ENCODE measurements around the gene TERB1.
A peak's percentile ranks its signal among the peaks of the same experiment; 100 is the strongest.
"Not testable (repeated sequence)": the region's sequence is repeated elsewhere in the genome, so short reads cannot be mapped to it uniquely, and the experiment has no call there.

TERB1 gene

DNA sequence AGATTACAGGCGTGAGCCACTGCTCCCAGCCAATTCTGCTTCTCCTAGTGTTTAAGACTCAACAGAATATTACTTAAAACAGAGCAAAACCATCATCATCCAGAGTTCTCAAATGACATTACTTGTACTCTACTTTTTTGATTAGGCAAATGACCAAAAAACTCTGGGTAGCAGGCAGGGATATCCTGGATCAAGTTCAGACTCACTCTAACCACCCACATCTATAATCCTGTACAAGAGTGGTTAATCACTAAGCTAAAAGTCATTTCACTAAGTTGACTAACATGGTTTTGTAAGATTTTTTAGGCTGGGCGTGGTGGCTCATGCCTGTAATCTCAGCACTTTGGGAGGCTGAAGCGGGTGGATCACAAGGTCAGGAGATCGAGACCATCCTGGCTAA, 22.6 kb upstream of the TERB1 start:
- no peak for DNase-seq (ENCODE audit: extremely low read depth in 1 of 2, low read depth in 1 of 2)

DNA sequence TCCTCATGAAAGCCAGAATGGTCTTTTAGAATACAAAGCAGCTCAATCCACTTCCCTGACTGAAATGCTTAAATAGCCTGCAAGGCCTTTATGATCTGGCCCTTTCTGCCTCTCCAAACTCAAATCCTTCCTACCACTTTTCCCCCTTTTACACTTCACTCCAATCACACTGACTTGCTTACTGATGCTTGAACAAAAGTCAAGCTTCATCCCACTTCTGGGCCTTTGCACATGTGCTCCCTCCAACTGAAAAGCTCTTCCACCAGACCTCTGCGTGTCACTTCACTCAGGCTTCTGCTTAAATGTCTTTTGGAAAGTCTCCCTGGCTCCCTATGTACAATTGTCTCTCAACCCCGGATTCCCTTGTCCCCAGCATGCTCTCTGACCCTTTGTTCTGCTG, 13.3 kb upstream of the TERB1 start:
- no peak for DNase-seq (ENCODE audit: extremely low read depth in 1 of 2, low read depth in 1 of 2)

DNA sequence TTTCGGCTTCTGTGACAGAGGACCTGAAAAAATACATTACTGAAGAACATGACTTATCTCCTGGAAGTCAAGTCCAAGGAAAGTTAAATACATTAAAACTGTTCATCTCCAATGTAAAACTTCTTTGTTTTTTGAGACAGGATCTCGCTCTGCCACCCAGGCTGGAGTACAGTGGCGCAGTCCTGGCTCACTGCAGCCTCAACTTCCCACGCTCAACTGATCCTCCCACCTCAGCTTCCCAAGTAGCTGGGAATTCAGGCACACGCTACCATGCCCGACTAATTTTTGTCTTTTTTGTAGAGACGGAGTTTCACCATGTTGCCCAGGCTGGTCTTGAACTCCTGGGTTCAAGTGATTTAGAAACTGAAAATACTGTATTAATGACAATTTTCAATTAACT, 9.7 kb upstream of the TERB1 start:
- no peak for DNase-seq (ENCODE audit: extremely low read depth in 1 of 2, low read depth in 1 of 2)

DNA sequence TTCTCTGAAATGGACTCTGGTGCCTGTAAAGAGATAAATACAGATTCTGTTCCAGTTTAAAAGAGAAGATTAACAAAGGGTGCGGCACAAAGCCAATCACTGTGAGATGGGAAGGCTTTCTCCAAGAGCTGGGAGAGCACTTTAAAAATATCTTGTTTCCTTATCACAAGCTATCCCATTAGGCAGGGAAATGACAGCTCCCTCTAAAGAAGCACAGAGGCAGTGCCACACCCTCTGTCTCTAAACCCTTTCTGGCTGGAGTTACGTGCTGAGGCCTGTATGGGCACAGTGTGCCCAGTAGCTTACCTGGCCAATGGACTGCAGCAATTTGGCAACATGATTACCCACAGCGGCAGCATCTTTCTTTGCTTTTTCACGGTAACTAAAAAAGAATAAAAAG, 9.0 kb upstream of the TERB1 start:
- DNase-seq (ENCODE audit: extremely low read depth in 1 of 2, low read depth in 1 of 2): no peak

DNA sequence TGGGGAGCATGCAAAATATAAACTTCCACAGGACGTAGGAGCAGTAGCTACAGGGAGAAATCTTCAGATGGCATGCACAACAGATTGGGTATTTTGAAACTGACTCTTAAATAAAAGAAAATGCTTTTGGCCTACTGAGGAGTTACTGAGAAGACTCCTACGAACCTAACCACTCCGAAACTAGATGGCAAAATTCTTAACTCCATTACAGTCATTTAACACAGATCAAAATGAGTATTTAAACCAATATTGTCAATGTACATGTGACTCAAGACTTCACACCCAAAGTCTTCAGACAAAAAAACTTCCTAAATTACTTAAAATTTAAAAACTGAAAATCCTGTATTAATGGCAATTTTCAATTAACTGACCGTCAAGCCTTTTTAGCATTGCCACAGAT, 8.4 kb upstream of the TERB1 start:
- DNase-seq (ENCODE audit: extremely low read depth in 1 of 2, low read depth in 1 of 2): no peak

DNA sequence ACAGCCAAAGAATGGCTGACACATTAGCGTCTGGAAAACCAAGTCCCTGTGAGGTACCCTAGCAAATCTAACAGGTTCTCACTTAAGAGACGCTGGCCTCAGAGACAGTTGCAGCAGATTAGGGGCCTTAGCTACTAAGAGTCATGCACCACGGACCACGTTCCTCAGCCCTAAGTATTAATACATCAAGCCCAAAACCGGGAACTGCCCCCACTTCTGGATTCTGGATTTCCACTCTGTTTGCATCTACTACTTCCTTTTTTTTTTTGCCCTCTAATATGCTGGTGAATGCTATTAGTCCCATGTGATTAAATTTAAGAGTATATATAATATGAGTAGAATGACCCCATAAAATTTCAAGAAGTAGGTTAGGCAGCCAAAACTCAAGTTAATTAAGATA, 775 bp upstream of the TERB1 start:
- no peak for DNase-seq (ENCODE audit: extremely low read depth in 1 of 2, low read depth in 1 of 2)

DNA sequence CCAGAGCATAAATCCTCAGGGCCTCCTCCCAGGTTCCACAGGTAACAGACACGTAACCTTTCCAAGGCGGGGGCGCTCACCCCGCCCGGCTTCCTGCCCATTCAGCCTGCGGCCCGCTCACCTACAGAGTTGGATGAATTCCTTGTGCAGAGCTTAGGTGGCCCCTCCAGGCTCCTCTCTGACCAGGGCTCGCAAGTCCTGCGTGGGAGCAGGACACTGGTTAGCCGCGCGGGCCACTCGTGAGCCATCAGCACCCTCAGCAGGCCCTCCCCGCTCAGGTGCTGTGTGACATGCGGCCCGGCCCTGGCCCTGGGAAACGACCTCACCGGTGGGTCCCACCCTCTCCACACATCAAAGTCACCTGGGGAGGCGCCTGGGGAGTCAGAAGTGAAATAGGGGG, 528 bp downstream of the TERB1 start:
- no peak for DNase-seq (ENCODE audit: extremely low read depth in 1 of 2, low read depth in 1 of 2)

DNA sequence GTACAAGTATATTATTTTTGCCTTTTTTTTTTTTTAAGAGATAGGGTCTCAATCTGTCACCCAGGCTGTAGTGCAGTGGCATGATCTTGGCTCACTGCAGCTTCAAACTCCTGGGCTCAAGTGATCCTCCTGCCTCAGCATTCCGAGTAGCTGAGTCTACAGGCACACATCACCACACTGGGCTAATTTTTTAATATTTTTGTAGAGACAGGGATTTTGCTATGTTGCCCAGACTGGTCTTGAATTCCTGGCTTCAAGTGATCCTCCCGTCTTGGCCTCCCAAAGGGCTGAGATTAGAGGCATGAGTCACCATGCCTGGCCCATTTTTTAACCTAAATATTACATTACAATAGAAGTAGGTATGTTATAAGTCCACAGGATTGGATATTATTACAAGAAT, 3.2 kb downstream of the TERB1 start:
- no peak for DNase-seq (ENCODE audit: extremely low read depth in 1 of 2, low read depth in 1 of 2)

DNA sequence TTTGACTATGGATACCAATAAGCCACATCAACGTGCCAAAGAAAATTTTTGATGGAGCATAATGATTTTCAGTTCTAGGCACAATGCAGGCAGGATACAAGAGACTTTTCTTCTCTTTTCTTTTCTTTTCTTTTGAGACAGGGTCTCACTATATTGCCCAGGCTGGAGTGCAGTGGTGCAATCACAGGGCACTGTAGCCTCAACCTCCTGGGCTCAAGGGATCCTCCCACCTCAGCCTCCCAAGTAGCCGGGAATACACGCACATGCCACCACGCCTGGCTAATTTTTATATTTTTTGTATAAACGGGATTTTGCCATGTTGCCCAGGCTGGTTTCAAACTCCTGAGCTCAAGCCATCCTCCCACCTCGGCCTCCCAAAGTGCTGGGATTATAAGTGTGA, 7.4 kb downstream of the TERB1 start:
- DNase-seq (ENCODE audit: extremely low read depth in 1 of 2, low read depth in 1 of 2): not testable (repeated sequence)

DNA sequence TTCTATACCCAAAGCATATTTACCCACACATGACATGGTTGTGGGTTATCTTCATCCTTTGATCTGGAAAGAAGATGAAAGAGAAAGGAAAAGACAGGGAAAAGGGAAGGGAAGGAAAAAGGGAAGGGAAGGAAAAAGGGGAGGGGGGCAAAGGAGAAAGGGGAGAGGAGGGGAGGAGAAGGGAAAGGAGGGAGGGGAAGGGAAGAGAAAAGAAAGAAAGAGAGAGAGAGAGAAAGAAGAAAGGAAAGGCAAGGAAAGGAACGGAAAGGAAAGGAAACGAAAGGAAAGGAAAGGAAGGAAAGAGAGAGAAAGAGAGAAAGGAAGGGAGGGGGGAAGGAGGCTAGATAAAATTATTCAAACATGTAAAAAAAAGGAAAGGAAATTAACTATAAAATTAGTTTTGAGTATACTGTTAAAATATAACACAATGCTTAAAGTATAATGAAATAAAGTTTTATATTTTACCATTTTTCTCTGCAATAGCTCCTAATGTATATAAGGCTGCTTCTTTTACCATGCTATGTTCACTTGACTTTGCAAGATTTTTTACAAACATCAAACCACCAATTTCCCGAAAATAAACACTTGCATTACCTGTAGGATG, 11.2 kb downstream of the TERB1 start:
- no peak for DNase-seq (ENCODE audit: extremely low read depth in 1 of 2, low read depth in 1 of 2)

DNA sequence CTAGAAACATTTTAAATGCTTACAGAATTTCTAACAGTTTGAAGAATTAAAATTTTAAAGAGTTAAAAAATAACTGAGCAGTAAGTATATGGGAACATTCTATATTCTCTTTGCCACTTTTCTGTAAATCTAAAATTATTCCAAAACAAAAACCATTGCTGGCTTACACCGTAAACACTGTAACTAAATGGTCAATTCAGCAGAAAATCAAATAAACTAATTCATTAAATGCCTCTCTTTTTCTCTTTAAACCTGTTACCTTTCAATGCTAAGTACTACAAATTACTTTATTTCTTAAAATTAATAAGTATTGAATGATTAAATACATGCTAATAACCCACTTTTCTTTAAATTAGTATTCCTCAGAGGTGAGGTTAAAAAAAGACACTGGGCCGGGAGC, 14.0 kb downstream of the TERB1 start:
- DNase-seq (ENCODE audit: extremely low read depth in 1 of 2, low read depth in 1 of 2): no peak

DNA sequence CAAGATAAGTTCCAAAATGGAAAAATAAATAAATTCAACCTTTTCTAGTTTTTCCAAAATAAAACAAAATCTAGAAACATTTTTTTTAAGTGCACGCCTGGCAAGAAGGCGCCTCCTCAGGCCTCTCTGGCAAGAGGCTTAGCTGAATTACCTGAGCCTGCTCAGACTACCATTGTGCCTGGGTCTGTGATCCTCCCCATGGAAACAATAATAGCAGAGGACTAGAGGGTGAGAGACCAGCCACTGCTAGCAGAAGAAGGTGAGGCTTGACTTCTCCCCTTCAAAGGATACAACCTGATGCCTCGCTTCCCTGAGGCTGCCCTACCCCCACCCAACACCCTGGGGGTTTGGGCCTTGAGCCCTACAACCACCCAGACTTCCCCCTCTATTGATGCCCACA, 14.8 kb downstream of the TERB1 start:
- DNase-seq (ENCODE audit: extremely low read depth in 1 of 2, low read depth in 1 of 2): no peak

DNA sequence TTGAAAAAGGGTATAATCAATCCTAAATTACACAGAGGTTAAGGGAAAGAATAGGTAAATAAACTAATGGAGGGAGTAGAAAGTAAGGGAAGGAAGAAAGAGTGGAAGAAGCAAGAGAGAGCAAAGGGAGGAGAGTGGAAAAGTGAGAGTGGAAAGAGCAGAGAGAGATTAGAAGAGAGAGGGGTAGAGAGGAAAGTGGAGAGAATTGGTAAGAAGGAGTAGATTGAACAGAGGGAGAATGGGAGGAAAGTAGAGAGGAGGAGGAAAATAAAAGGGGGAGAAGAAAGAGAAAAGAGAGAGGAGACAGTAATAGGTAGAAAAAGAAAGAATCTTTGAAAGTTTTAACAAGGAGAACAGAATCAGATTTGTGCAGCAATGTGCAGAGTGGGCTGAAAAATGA, 24.9 kb downstream of the TERB1 start:
- DNase-seq (ENCODE audit: extremely low read depth in 1 of 2, low read depth in 1 of 2): no peak

DNA sequence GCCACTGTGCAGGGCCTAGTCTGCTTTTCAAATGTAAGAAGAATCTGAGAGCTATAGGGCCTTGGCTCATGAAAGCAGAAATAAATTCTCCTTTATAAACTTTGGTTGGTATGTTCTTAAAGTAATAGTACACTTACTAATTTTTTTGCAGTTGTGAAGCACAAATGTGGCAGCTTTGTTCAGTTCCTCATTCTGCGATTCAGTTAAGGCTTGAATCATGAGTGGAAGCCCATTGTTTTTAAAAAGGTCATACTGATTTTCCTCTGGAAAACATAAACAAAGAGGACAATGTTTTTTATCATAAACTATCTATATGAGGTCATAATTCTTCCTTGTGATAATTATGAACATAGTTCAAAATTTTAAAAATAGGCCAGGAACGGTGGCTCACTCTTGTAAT, 26.4 kb downstream of the TERB1 start:
- DNase-seq (ENCODE audit: extremely low read depth in 1 of 2, low read depth in 1 of 2): no peak

DNA sequence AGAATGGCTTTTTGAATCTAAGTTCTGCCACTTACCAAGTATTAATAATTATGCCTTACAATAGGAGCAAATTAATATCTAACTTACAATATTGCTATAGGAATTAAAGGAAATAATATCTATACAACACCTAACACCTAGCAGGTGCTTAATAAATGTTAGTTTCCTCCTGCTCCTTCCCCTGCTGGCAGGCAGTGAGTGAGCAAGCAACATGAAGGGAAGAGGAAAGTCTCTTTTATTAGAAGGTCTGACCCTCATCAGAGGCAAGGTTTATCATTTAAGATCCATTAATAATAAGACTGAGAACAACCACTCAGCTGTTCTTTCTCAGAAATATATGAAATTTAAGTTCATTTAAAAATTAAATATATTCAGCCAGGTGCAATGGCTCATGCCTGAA, 43.3 kb downstream of the TERB1 start:
- no peak for DNase-seq (ENCODE audit: extremely low read depth in 1 of 2, low read depth in 1 of 2)

DNA sequence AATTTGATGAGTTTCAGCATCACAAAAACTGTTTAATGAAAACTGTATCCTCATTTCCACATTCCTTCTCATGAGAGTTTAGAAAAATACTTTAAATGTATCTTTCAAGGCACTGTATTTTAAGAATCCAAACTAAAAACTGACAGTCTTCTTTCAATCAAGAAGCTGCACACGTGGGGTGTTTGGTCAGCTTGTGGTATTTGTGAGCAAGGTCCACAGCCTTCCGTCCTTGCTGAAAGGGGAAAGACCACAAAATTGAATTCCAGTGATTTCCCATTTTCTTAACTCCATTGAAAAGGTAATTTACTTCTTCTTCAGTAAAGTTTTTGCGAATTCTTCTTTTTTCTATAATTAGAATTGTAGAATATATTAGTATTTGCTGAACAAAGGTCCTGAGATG, 46.6 kb downstream of the TERB1 start:
- DNase-seq (ENCODE audit: extremely low read depth in 1 of 2, low read depth in 1 of 2): no peak

DNA sequence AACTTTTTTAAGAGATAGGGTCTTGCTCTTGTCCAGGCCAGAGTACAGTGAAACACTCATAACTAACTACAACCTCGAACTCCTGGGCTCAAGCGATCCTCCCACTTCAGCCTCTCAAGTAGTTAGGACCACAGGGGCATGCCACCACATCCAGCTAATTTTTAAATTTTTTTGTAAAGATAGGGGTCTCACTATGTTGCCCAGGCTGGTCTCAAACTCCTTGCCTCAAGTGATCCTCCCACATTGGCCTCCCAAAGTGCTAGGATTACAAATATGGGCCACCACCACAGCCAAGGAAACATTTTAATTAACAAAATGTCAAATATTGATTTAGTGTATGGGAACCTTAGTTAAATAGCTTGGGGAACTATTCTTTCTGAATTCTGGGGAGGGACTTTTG, 47.2 kb downstream of the TERB1 start:
- no peak for DNase-seq (ENCODE audit: extremely low read depth in 1 of 2, low read depth in 1 of 2)

DNA sequence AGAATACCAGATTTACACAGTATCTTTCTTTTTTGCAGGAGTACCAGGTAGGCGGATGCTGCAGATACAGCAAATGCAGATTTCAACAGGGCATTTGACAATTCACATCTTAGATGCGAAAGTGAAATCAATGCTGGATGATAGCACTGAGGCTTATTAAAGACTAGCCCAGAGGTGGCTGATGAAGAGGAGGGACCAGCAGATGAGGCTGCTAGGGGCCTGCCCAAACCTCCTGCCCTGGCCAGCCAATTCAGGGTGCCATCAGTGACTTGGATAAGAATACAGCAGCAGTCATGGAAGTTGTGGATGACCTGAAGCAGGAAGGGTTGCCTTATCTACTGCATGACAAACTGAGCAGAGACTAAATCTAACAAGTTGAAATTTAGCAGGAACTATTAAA, 48.4 kb downstream of the TERB1 start:
- no peak for DNase-seq (ENCODE audit: extremely low read depth in 1 of 2, low read depth in 1 of 2)

DNA sequence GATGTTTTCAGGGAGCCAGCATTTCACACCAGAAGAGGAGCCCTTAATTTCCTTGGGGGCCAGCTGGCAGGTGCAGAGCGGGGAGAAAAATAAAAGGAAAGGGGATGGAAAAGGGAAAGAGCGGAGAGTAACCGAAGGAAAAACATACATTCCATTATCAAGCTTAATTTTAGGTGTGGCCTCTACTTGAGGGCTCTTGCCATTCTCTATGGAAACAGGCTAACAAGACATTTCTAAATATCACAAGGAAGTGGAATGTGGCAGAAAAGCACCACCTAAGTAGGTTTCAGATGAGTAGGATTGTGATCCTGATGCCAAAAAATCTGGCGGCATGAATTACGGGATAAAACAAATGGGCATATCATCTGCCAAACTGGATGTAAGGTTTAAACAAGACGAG, 49.0 kb downstream of the TERB1 start:
- no peak for DNase-seq (ENCODE audit: extremely low read depth in 1 of 2, low read depth in 1 of 2)

DNA sequence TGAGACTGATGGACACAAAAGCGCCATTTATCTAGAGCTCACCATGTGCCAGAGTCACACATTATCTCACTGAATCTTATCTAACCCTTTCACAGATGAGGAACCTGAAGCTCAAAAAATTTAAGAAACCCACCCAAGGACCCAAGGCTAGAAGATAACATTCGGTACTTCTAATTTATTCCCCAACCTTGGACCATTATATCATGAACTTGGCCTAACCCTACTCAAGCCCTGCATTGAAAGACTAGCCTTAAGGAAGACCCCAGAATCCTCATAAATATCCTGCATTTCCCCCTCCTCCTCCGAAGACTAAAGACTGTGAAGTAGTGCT, 49.4 kb downstream of the TERB1 start:
- no peak for DNase-seq (ENCODE audit: extremely low read depth in 1 of 2, low read depth in 1 of 2)

DNA sequence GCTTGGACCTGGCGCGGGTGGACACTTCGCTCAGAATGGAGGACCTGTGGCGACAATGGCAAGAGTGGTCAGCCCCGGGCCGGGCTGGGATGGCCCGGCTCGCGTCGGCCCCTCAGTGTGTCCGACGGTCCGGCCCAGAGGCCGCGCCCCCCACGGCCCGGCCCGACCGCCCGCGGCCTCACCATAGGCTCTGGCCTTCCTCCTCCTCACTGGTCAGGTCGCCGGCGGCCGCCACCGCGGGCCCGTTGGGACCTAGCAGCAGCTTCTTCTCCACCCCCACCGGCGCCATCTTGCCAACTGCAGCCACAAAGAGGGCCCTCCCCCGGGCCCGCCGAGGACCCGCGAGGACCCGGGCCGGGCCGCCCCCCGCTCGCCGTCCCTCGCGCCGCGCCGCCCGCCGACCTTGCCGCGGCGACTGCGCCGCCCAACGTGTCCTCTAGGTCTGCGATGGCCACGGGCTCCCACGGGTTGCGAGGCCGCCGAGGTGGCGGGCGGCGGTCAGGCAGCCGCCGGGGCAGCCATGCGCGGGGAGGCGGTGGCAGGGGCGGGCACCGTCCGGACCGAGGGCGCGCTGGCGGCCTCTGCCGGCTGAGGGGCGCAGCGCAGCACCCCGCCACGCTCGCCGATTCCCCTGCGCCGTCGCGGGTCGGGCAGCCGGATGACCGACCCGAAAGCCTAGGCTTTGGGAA, 49.9 kb downstream of the TERB1 start, which contains the start of gene DYNC1LI2:
TSS of gene DYNC1LI2 (minus strand) at position 307 of the 689 bp plus-strand sequence. CDS start at position 289, 18 bp downstream.
- peak; percentile 50 to 71 for DNase-seq (ENCODE audit: extremely low read depth in 1 of 2, low read depth in 1 of 2)

DNA sequence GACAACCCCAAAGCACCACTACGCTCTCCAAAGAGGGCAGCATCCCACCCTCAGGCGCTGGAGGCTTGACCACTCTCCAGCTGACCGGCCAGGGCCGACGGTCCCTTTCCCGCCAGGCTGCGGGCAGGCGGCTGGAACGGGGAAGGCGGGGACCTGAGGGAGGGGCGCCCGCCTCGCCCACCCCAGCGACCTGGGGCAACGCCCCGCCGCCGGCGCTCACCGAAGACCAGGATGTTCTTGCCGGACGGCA, 50.4 kb downstream of the TERB1 start:
- DNase-seq (ENCODE audit: extremely low read depth in 1 of 2, low read depth in 1 of 2): no peak

DNA sequence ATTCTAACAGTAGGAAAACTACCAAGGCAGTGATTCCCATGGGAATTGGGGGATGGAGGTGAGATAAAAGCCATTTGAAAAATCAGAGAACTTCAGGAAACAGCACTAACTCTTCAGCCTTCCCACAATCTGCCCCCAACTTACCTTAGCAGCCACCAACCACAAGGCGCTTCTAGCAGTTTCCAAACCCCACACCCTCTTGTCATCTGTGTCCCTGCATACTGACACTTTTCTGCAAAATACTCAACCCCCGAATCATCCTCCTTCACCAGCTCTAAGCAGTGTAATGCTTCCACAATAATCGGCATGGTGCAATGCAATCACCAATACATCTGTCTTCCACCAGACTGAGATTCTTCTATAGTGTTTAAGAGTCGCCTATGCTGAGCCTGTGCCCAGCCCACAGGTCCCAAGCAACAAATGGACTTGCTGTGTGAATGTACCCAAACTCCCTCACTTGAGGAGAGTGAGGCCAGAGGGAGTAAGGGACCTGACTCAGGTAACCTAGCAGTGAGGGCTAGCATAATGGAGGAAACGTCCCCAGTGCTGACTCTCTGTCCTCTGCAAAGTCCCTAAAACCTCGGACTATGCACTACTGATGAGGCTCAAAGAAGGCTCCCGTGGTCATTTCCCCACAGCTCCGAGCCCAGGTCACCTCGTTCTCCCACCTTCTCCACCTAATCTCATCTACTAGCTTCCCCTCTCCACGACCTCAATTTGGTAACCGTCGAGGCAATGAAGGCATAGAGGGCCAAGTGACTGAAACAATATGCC, 50.9 kb downstream of the TERB1 start:
- DNase-seq (ENCODE audit: extremely low read depth in 1 of 2, low read depth in 1 of 2): no peak

Data from activated CD8-positive, alpha-beta memory T cell treated with anti-CD3 and anti-CD28 coated beads for 1 hour (primary cell).